ENCODE results near the gene PPP1R36.
"Not testable (repeated sequence)": the region's sequence is repeated elsewhere in the genome, so short reads cannot be mapped to it uniquely, and the experiment has no call there.

The PPP1R36 gene

GRCh38 chr14:64566651-64567122 is 16.9 kb downstream of the PPP1R36 start:
- H3K9ac ChIP-seq (ENCODE audit: low read depth, low read length, poor library complexity, severe bottlenecking) = no peak overlapping the region

GRCh38 chr14:64569138-64569631 is 19.4 kb downstream of the PPP1R36 start:
- no peaks in the 10 kb centered on the region for H3K79me2 ChIP-seq (ENCODE audit: insufficient read depth, low read length)
- H3K9me3 ChIP-seq (ENCODE audit: insufficient read depth, low read depth, low read length) = no peaks in the 10 kb centered on the region
- H3K4me1 ChIP-seq (ENCODE audit: insufficient read depth, low read length, poor library complexity, severe bottlenecking) = peaks cover 6% of the 10 kb centered on the region
- no peak overlapping the region for H3K9ac ChIP-seq (ENCODE audit: low read depth, low read length, poor library complexity, severe bottlenecking)
- H4K20me1 ChIP-seq (ENCODE audit: insufficient read depth, low read length, poor library complexity, severe bottlenecking) = no peaks in the 10 kb centered on the region
- H3F3A ChIP-seq (ENCODE audit: low read depth) = no peaks in the 10 kb centered on the region
- no peak for TF ChIP-seq CTCF (conservative IDR thresholded peaks at IDR 0.05; ENCODE audit: low read length)
- no peak for TF ChIP-seq EZH2phosphoT487 (IDR thresholded peaks at IDR 0.05; ENCODE audit: borderline replicate concordance)
- H3K9me2 ChIP-seq (replicated peaks; ENCODE audit: low read depth, low read length) = no peaks in the 10 kb centered on the region
- no peak overlapping the region for H3K4me2 ChIP-seq (ENCODE audit: low read depth, low read length, poor library complexity, severe bottlenecking)
- no peak overlapping the region for H2AFZ ChIP-seq (ENCODE audit: low read length)
- no peaks in the 10 kb centered on the region for H3K27me3 ChIP-seq (ENCODE audit: insufficient read depth, low read length, poor library complexity, severe bottlenecking)
- no peaks in the 10 kb centered on the region for H3K36me3 ChIP-seq (ENCODE audit: insufficient read depth, low read length)
- H3K4me3 ChIP-seq (ENCODE audit: low read length, poor library complexity, severe bottlenecking) = no peak overlapping the region

More at GRCh38 chr14:64566651-64567122, 16.9 kb downstream of the PPP1R36 start:
- Histone ChIP-seq H3K4me1 (ENCODE audit: insufficient read depth, low read length, poor library complexity, severe bottlenecking) (peaks cover 7% of the 10 kb centered on the region), H3K9me2 (replicated peaks; ENCODE audit: low read depth, low read length) (no peaks in the 10 kb centered on the region), H3K9me3 (ENCODE audit: insufficient read depth, low read depth, low read length) (no peaks in the 10 kb centered on the region), H3F3A (ENCODE audit: low read depth) (no peaks in the 10 kb centered on the region), H3K4me2 (ENCODE audit: low read depth, low read length, poor library complexity, severe bottlenecking) (no peak overlapping the region), H3K79me2 (ENCODE audit: insufficient read depth, low read length) (no peaks in the 10 kb centered on the region), H2AFZ (ENCODE audit: low read length) (no peak overlapping the region), H4K20me1 (ENCODE audit: insufficient read depth, low read length, poor library complexity, severe bottlenecking) (no peaks in the 10 kb centered on the region), H3K4me3 (ENCODE audit: low read length, poor library complexity, severe bottlenecking) (no peak overlapping the region), H3K36me3 (ENCODE audit: insufficient read depth, low read length) (no peaks in the 10 kb centered on the region), H3K27me3 (ENCODE audit: insufficient read depth, low read length, poor library complexity, severe bottlenecking) (no peaks in the 10 kb centered on the region)
- no peak for TF ChIP-seq EZH2phosphoT487 (IDR thresholded peaks at IDR 0.05; ENCODE audit: borderline replicate concordance)

- H3K9ac ChIP-seq (ENCODE audit: low read depth, low read length, poor library complexity, severe bottlenecking); H3K79me2 ChIP-seq (ENCODE audit: insufficient read depth, low read length); H3F3A ChIP-seq (ENCODE audit: low read depth); H3K9me2 ChIP-seq (replicated peaks; ENCODE audit: low read depth, low read length); H2AFZ ChIP-seq (ENCODE audit: low read length); H3K4me3 ChIP-seq (ENCODE audit: low read length, poor library complexity, severe bottlenecking); H3K36me3 ChIP-seq (ENCODE audit: insufficient read depth, low read length); H4K20me1 ChIP-seq (ENCODE audit: insufficient read depth, low read length, poor library complexity, severe bottlenecking); H3K27me3 ChIP-seq (ENCODE audit: insufficient read depth, low read length, poor library complexity, severe bottlenecking); H3K4me2 ChIP-seq (ENCODE audit: low read depth, low read length, poor library complexity, severe bottlenecking); H3K4me1 ChIP-seq (ENCODE audit: insufficient read depth, low read length, poor library complexity, severe bottlenecking); H3K9me3 ChIP-seq (ENCODE audit: insufficient read depth, low read depth, low read length): not testable (repeated sequence)
These were observed 19.9 kb downstream of the PPP1R36 start for GRCh38 chr14:64569646-64570045.

- Histone ChIP-seq H3K4me3 (ENCODE audit: low read length, poor library complexity, severe bottlenecking) (no peak overlapping the region), H4K20me1 (ENCODE audit: insufficient read depth, low read length, poor library complexity, severe bottlenecking) (no peaks in the 10 kb centered on the region), H3F3A (ENCODE audit: low read depth) (no peaks in the 10 kb centered on the region), H3K4me2 (ENCODE audit: low read depth, low read length, poor library complexity, severe bottlenecking) (no peak overlapping the region), H3K9me3 (ENCODE audit: insufficient read depth, low read depth, low read length) (no peaks in the 10 kb centered on the region), H3K79me2 (ENCODE audit: insufficient read depth, low read length) (no peaks in the 10 kb centered on the region), H2AFZ (ENCODE audit: low read length) (peak overlapping the region; percentile 28; the same call in 1 of the 2 replicates), H3K9me2 (replicated peaks; ENCODE audit: low read depth, low read length) (no peaks in the 10 kb centered on the region), H3K36me3 (ENCODE audit: insufficient read depth, low read length) (no peaks in the 10 kb centered on the region), H3K27me3 (ENCODE audit: insufficient read depth, low read length, poor library complexity, severe bottlenecking) (no peaks in the 10 kb centered on the region), H3K4me1 (ENCODE audit: insufficient read depth, low read length, poor library complexity, severe bottlenecking) (no peaks in the 10 kb centered on the region), H3K9ac (ENCODE audit: low read depth, low read length, poor library complexity, severe bottlenecking) (no peak overlapping the region)
- TF ChIP-seq EZH2phosphoT487 (IDR thresholded peaks at IDR 0.05; ENCODE audit: borderline replicate concordance) (no peak), CTCF (conservative IDR thresholded peaks at IDR 0.05; ENCODE audit: low read length) (no peak)
These were observed 22.8 kb downstream of the PPP1R36 start for GRCh38 chr14:64572386-64573104.
